Measurements from ENCODE around the gene TICRR.

GRCh38 chr15:89566181-89566580 lies 9.1 kb upstream of the TICRR start:
- TF ChIP-seq CTCF (IDR thresholded peaks at IDR 0.05) (no peak), EP300 (IDR thresholded peaks at IDR 0.05) (no peak)

All from tibial nerve (tissue), 4 donors.